IPS-11a (cell line): ENCODE data around the gene PSMC6.
"Not testable (repeated sequence)": the region's sequence is repeated elsewhere in the genome, so short reads cannot be mapped to it uniquely, and the experiment has no call there.

Experiments
- H3K4me3 ChIP-seq: one replicate; pipeline ENCODE4 v1.5.1; 2013; ENCODE audit warnings: low read depth, low read length, control low read depth

PSMC6 gene

GRCh38 chr14:52716155-52716554 is 9.2 kb downstream of the PSMC6 start:
- H3K4me3 ChIP-seq: no peak overlapping the region

GRCh38 chr14:52723514-52724359 is 16.7 kb downstream of the PSMC6 start:
- H3K4me3 ChIP-seq: no peak overlapping the region

- H3K4me3 ChIP-seq: no peak overlapping the region
These were observed 17.3 kb downstream of the PSMC6 start for GRCh38 chr14:52724360-52724644.

- H3K4me3 ChIP-seq: not testable (repeated sequence)
These were observed 20.5 kb downstream of the PSMC6 start for GRCh38 chr14:52727509-52727908.

DNA sequence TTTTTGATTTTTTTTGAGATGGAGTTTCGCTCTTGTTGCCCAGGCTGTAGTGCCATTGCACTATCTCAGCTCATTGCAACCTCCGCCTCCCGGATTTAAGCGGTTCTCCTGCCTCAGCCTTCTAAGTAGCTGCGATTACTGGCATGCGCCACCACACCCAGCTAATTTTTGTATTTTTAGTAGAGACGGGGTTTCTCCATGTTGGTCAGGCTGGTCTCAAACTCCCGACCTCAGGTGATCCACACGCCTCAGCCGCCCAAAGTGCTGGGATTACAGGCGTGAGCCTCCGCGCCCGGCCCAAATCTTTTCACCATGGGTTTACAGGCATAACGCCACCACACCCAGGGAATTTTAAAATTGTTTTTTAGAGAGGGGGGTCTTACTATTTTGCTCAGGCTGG is 22.0 kb downstream of the PSMC6 start:
- not testable (repeated sequence) for H3K4me3 ChIP-seq

- peak overlapping the region; percentile 13 for H3K4me3 ChIP-seq
These were observed 22.6 kb downstream of the PSMC6 start for GRCh38 chr14:52729585-52729924.

DNA sequence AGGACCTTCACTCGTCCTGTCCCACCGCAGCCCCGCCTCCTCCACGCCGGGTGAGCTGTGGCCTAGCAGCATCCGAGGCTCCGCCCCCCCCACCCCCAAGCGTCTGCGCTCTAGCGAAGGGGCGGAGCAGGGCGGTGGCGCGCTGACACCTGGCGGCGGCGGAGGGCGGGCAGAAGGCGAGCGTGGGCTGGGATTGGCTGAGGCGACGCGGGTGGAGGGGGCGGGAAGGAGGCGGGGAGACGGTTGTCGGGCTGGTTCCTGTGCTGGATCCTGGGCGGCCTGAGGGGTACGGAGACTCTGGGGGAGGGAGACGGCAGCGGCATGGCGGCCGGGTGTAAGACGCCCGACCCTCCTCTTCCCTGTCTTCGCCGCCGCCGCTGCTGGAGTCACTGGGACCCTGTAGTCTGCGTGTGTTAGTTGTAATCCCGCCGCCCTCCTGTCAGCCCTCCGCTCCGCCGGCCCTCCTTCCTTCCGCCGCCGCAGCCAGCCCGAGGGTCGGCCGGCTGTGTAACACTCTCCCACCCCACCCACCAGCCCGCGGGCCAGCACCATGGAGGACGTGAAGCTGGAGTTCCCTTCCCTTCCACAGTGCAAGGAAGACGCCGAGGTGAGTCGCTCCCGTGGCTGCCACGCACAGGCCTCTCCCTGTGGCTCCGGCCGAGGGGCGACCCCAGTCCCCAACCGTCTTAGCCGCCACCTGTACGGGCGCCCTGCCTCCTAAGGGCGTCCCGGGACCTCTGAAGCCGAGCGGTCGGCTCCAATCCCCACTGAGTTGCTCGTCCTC is 23.1 kb downstream of the PSMC6 start, which contains the start of gene STYX:
Gene STYX (plus strand): TSS at position 242 of the 784 bp plus-strand sequence. CDS start 309 bp downstream, at position 551.
- peak within 1 kb of the TSS; percentile 93 for H3K4me3 ChIP-seq

- peak overlapping the region; percentile 93 for H3K4me3 ChIP-seq
These were observed 23.7 kb downstream of the PSMC6 start for GRCh38 chr14:52730709-52731111.

DNA sequence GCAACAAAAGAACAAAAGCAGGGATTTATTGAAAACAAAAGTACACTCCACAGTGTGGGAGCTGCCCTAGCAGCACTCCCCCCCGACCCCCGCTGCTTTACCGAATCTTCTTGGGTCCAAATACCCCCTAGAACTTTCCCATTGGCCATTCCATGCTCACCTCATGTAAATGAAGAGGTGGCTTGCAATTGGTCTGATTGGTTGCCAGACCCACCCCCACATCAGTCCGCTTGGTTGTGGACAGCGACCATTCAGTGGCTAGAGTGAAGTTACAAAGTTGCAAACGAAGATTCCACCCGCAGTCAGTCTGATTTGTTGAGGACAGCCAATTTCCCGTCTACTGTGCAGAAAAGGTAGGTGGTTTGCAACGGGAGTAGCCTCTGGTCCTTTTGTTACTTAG is 26.8 kb downstream of the PSMC6 start:
- no peak overlapping the region for H3K4me3 ChIP-seq

DNA sequence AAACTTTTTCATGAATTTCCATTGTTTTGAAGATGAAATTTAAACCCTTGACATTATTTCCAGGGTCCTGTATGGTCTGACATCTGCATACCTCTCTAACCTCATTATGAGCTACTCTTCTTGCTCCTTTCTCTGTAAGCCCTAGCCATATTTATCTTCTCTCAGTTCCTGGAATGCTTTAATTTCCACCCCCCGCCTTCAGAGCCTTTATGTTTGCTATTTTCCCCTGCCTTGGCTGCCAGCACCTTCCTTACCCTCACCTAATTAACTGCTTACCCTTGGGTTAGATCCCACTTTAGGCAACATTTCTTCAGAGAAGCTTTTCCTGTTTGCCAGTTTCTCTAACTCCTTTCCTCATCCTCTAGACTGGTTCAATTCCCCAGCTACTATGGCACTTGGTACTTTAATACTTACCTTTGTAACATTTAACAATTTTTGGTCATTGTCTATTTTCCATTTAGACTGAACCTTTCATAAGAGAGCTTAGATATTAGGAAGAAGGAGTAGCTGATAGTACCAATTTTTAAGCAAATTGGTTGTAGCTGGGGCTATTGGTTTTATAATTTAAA is 29.0 kb downstream of the PSMC6 start:
- no peak overlapping the region for H3K4me3 ChIP-seq

DNA sequence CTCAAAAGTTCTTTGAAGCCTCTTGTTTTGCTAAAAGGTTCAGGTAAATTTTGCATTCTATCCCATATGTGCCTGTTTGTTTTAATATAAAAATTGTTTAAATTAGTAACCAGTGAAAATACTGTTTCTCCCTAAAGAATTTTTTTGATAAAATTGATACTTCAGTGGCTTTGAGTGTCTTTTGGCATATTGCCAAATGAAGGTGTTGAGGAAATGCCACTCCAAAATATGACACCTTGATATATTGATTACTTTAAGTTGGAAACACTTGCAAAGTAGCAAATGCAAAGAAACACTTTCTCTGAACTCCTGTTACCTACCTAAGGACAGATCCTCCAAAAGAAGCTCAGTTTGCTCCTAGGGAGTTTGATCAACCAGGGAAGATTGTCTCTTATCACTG is 31.4 kb downstream of the PSMC6 start:
- no peak overlapping the region for H3K4me3 ChIP-seq

GRCh38 chr14:52740751-52741150 is 33.8 kb downstream of the PSMC6 start:
- H3K4me3 ChIP-seq: no peak overlapping the region

DNA sequence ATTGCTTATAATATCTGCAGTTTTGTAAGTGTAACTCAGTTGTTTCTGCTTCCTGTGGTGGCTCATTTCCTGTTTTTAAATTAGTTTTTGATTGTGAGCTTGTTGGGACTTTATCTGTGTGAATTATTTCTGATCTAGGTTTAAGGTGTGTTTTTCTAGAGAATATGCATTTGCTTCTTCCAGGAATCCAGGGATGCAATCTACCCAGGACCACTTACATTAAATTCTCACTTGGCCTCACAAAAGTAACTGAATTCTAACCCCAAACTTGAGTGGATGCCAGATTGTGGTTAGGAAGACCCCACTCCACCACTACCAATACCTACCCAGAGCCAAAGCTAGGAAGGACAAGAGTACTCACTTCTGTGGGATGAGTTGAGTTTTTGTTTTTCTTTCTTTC is 34.9 kb downstream of the PSMC6 start:
- H3K4me3 ChIP-seq: no peak overlapping the region

DNA sequence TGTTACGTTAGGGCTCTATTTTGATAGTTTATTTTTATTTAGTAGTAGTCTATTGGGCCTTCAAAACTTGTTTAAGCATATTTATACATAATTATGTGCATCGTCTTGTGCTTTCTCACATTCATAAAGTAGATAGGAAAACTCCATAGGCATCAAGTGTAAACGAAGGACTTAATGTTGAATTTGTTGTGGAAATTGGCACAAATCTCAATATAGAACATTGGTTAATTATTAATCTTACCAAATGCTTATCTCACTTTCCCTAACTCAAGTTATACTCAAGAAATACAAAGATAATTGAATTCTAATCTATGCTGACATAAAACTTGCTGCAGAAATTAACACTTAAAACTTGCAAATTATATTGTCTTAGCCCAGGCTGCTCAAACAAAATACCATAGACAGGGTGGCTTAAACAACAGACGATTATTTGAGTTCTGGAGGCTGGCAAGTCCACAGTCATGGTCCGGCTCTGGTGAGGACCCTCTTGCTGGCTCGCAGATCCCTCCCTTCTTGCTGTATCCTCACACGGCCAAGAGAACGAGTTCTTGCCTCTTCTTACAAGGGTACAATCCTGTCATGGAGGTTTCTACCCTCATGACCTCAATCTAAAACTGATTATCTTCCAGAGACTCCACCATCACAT is 41.8 kb downstream of the PSMC6 start:
- H3K4me3 ChIP-seq: no peak overlapping the region

DNA sequence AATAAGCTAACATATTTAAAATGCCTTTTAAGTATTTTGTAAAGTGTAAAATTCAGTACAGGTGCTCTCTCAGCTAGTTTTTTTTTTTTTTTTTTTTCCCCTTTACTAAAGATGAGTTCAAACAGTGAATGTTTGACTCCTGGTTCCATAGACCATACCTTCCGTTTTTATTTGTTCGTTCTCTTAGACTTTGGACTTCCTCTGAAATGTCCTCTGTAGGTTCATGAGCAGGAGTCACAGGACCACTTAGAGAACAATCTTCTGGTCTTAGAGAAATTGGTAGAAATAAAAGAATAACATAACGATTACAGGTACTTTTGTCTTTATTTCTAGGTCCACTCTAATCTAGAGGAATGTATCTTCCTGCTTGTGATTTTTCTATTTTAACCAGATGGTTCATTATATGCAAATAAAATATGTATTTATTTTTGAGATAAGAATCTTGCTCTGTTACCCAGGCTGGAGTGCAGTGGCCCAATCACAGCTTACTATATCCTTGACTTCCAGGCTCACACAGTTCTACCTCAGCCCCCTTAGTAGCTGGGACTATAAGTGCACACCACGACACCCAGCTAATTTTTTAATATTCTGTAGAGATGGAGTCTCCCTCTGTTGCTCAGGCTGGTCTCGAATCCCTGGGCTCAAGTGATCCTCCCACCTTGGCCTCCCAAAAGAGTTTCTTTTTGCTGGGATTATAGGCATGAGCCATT is 48.8 kb downstream of the PSMC6 start:
- H3K4me3 ChIP-seq: no peak overlapping the region

- no peak overlapping the region for H3K4me3 ChIP-seq
These were observed 52.1 kb downstream of the PSMC6 start for GRCh38 chr14:52759145-52759544.

DNA sequence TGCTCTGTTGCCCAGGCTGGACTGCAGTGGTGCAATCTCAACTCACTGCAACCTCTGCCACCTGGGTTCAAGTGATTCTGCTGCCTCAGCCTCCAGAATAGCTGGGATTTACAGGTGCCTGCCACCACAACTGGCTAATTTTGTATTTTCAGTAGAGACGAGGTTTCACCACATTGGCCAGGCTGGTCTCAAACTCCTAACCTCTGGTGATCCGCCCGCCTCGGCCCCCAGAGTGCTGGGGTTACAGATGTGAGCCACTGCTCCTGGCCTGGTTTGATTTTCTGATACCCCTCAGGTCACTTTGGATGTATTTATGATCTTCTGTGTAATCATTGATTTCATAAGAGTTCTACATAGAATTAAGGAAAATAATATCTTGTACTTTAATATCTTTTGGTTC is 55.9 kb downstream of the PSMC6 start:
- not testable (repeated sequence) for H3K4me3 ChIP-seq

DNA sequence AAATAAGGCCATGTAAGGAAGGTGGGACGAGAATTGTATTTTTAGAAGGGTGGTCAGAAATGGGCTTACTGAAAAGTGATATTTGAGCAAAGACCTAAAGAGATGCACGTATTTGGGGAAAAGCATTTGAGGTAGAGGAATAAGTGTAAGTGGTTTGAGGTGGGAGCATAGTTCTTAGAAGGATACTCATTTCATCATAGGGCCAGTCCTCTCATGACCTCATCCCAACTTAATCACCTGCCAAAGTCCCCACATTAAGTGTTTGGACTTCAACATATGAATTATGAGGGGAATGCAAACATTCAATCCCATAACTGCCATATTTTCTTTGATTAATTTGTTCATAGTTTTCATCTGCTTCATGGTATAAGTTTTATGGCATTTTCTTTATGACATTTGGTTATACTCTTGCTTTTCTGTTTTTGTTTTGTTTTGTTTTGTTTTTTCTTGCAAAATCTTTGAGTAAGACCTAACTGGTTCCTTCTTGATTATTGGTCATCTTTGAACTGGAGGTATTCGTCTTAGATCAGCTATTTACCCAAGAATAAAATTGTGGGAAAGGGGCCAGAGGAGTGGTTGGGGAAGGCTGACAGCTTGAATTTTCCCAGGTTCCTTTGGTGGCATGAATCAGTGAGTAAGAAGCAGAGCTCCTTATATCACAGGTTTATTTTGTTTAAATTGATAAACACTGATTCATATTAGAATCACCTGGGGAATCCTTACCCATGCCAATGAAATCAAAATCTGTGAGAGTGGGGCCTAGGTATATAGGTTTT is 60.2 kb downstream of the PSMC6 start:
- H3K4me3 ChIP-seq: no peak overlapping the region

- no peak overlapping the region for H3K4me3 ChIP-seq
These were observed 62.9 kb downstream of the PSMC6 start for GRCh38 chr14:52769887-52770286.

GRCh38 chr14:52776816-52777215 is 69.8 kb downstream of the PSMC6 start:
- H3K4me3 ChIP-seq: no peak overlapping the region
